Omental fat pad (tissue), 4 donors: Measurements from ENCODE around the gene SH3GL2. TPM values are rescaled to one million over a fixed set of nuclear protein-coding genes. Genes with fewer than 3 reads are reported as not detected.

Source experiments
- ATAC-seq: fragments of 150-250 bp; one replicate; pipeline ENCODE4 v1.9.1; 2016; ENCODE audit warnings: mild to moderate bottlenecking, moderate library complexity; ENCODE audit not compliant: low FRiP score
- DNase-seq: peaks from one replicate; pipeline ENCODE4 v3.0.0-alpha.2; 2019; ENCODE audit warnings: low spot score
- CTCF ChIP-seq, 3 donors: fragments of 450-650 bp; IDR thresholded peaks; one replicate each; pipeline ENCODE4 v1.5.1; 2016 to 2017; ENCODE audit warnings: antibody characterized with exemption in 3 of 3, mild to moderate bottlenecking in 3 of 3, moderate library complexity in 2 of 3
- total RNA-seq, 4 donors: library from RNA; depleted of rRNA; stranded (reverse); fragments of >200 nt; gene quantifications; one replicate each; pipeline ENCODE4 v1.1.0, GENCODE V29; 2016

Gene SH3GL2
- total RNA-seq, 4 donors from 2014 or later = 0.24 to 0.56 TPM; not detected in 2

DNA sequence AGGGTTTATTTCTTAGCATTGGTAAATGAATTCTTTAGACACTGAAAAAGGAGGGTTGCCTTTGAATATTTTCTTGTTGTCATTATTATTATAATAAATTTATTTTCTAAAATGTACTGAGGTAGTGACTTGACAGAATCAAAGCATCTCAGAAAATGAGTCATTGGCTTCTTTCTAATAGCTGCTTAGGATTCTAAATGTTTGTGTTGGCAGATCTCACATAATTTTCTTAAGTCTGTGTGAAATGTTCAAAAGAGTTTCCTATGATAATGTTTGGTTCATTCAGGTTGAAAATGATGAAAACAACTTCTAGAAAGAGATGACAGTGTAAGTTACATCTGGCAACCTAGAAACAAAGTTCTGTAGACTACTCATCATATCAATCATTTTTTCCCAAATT is 69.7 kb downstream of the SH3GL2 start:
- ATAC-seq = no peak
- no peak for DNase-seq
- no peak for TF ChIP-seq CTCF (IDR thresholded peaks at IDR 0.05)

DNA sequence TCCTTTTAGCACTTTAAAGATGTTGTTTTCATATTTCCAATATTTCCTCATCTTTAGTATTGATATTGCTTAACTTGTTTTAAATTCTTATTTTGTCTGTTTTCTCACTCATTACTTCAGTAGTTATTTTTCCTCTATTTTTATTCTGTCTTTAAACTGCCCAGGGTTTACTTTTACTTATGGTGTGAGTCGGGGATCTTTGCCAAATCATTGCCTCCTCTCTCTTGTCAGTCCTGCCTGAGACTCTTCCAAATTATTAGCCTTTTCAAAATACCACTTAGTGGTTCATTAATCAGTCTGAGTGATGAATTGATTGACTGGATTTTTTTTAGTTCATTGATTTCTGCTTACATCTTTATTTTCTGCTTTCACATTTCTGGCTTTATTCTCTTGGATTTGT is 72.9 kb downstream of the SH3GL2 start:
- TF ChIP-seq CTCF (IDR thresholded peaks at IDR 0.05) = no peak
- ATAC-seq (no peak), DNase-seq (no peak)

DNA sequence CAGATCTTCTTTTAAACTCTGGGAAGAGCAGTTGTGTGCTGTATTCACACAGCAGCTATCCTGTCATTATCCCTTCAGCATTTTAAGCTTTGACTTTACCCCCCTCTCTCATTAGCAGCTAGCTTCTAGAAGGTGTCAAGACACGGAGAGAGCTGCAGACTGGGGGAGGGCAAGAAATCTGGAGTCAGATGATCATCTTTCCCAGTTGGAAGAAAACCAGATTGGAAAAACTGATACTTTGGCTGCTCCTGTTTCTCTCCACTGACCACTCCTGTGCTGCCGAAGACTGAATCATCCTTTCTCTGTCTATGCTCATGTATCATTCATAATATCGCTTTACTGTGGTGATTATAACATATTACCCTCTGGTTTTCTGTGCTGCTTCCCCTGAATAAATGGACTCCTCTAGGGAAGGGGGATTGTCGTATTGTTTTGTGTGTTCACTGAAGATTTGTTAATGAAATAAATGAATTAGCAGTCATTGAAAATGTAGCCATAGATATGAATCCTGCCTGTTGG is 75.1 kb downstream of the SH3GL2 start:
- no peak for TF ChIP-seq CTCF (IDR thresholded peaks at IDR 0.05)
- DNase-seq = no peak
- ATAC-seq = no peak

DNA sequence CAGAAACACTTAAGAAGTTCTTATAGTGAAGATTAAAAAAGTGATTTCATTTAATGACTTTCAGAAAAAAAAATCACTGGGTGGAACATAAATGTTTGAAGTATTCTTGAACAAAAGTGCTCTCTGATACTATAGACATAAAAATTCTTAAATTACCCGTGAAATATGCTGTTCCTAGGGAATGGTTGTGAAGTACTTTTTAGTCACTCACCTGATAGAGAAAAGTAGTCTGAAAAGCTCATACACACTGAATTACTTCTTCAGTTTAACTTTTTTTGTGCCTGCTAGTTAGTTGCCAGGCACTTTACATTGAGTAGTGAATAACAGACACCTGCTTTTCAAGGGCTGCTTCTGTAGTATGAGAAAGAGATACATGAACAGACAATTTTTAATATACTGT is 78.0 kb downstream of the SH3GL2 start:
- ATAC-seq (no peak), DNase-seq (no peak)
- TF ChIP-seq CTCF (IDR thresholded peaks at IDR 0.05) = no peak

DNA sequence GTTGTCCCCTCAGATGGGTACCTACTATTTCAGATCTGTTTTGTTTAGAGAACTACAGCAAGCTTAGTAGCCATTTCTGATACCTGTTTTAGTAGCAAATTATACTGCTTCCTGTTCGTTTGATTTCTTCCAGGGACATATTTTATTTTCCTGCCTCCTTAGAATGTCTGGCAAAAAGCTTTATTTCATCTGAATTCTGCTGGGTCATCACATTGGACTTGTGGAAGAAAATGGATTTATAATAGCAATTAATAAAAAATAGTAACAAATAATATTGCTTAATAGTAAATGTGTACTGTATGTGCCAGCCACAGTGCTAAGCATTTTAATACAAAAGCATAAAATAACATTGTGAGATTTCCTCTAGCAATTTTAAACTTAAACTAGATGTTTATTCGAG is 79.4 kb downstream of the SH3GL2 start:
- TF ChIP-seq CTCF (IDR thresholded peaks at IDR 0.05) = no peak
- ATAC-seq = no peak
- no peak for DNase-seq

- DNase-seq = no peak
- no peak for ATAC-seq
- no peak for TF ChIP-seq CTCF (IDR thresholded peaks at IDR 0.05)
Observed at GRCh38 chr9:17660158-17660557, 81.3 kb downstream of the SH3GL2 start.

DNA sequence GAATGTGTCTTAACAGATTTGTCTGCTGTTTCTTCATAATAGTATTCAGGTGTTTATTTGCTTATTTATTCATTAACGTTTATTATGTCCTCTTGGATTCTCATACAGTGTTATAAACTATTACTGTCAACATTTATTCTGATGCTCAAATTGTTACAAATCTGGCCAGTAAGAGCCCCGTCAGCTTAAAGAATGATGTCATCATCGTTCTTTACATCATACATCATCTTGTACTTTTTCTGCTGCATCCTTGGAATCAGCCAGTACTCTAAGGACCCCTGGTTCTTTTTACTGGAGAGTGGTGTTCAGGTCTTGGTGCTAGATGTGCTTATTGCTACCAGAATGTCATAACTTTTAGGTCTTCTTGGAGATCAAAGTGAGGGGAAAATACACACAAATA is 86.6 kb downstream of the SH3GL2 start:
- ATAC-seq (no peak), DNase-seq (no peak)
- no peak for TF ChIP-seq CTCF (IDR thresholded peaks at IDR 0.05)
